Thyroid gland (tissue), 4 donors: ENCODE results near the gene CALCOCO2.

Experiments used
- CTCF ChIP-seq, 6 experiments: fragments of 200-600 bp in 3 of 6; fragments of 450-650 bp in 3 of 6; sonication (generic) in 3 of 6; IDR thresholded peaks; one replicate each; pipeline ENCODE4 v1.5.1; 2016 to 2019; ENCODE audit warnings: antibody characterized with exemption in 6 of 6, mild to moderate bottlenecking in 2 of 6, inconsistent platforms in 1 of 6, moderate library complexity in 1 of 6
- POLR2A ChIP-seq, 2 donors: fragments of 450-650 bp; IDR thresholded peaks; one replicate each; pipeline ENCODE4 v1.6.1; 2017; ENCODE audit warnings: antibody characterized with exemption in 2 of 2, mild to moderate bottlenecking in 2 of 2, moderate library complexity in 1 of 2

GRCh38 chr17:48868916-48869500, 38.2 kb downstream of the CALCOCO2 start:
- TF ChIP-seq CTCF (IDR thresholded peaks at IDR 0.05) (no peak), POLR2A (IDR thresholded peaks at IDR 0.05) (no peak)
